ENCODE results near the gene GLB1L3.
"Not testable (repeated sequence)": the region's sequence is repeated elsewhere in the genome, so short reads cannot be mapped to it uniquely, and the experiment has no call there.

Gene GLB1L3

GRCh38 chr11:134275188-134275533 lies 1.0 kb upstream of the GLB1L3 start:
- DNase-seq (ENCODE audit: low read depth in 2 of 3, low spot score in 2 of 3): no peak

DNA sequence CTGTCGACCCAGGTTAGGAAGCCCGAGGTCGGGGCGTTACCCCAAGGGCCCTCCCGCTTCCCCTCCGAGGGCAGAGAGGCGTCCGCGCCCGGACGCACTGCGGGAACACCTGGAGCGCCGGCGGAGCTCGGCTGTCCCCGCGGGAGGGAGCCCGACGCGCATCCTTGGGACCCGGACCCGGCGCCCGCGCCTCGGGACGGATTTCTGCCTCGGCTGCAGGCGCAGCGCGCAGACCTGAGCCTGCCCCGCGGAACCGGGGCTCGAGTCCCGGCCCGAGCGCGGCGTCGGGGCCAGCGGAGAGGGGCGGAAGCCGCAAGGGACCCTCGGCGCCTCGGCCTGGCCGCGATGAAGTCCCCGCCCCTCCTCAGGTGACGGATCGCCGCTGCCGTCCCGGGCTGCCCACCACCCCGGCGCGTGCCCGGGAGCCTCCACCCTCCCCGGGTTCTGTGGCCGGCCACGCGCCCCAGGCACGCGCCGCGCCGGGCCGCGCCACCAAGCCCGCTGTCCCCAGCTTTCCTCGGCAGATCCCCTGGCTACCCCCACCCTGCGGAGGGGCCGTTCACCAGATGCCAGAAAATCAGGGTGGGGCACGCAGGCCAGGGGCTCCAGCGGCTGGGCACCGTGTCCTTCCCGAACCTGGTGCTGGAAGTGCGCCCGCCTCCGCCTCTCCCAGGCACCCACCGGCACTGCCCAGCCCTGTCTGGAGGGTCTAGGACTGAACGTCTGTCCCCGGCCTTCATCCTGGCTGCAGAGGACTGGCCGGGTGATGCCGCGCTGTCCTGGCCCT lies 410 bp downstream of the GLB1L3 start:
- no peak for DNase-seq (ENCODE audit: low read depth in 2 of 3, low spot score in 2 of 3)

DNA sequence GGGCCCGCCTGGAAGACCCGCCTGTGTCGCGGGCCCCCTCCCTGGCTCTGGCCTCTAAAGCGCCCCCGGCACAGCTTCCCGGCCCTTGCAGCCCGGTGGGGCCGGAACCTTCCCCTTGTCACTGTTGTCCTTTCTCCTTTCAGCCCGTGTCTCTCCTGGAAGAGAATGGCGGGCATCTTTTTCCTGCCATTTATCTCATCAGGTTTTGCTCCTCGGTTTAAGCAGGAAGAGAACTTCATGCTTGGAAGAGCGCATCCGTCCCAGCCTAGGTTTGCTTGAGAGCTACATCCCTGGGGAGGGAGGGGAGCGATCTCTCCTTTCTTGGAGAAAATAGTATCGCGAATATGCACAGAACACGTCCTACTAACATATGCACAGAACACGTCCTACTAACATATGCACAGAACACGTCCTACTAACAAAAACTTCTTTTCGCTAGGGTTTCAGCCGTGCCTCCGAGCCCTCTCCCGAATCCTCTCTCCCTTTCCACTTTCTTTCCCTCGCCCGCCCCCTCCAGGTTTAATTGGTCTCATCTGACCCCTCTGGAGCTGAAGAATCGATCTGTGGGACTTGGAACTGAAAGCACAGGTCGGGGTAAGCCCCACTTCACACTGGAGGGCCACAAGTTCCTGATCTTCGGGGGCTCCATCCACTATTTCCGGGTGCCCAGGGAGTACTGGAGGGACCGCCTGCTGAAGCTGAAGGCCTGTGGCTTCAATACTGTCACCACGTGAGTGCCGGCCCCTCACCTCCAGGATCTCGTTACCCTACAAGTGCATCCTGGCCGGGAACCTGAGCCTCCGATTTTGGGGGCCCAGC lies 1.2 kb downstream of the GLB1L3 start:
- DNase-seq (ENCODE audit: low read depth in 2 of 3, low spot score in 2 of 3): no peak

DNA sequence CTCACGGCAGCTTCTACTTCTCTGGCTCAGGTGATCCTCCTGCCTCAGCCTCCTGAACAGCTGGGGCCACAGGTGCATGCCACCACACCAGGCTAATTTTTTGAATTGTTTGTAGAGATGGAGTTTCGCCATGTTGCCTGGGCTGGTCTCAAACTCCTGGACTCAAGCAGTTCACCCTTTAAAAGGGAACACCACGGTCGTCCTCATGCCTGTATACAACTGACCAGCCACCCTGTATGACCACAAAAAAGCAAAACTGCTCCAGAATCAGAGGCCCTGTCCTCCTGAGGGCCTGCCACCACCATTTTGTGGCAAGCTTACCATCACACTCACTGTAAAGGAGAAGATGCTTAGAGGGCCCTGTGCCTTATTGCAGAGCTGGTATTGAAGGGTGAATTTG lies 2.2 kb downstream of the GLB1L3 start:
- DNase-seq (ENCODE audit: low read depth in 2 of 3, low spot score in 2 of 3): no peak

- not testable (repeated sequence) for DNase-seq (ENCODE audit: low read depth in 2 of 3, low spot score in 2 of 3)
Measured at GRCh38 chr11:134281635-134282034, 5.5 kb downstream of the GLB1L3 start.

- no peak for DNase-seq (ENCODE audit: low read depth in 2 of 3, low spot score in 2 of 3)
Measured at GRCh38 chr11:134282121-134283045, 6.2 kb downstream of the GLB1L3 start.

DNA sequence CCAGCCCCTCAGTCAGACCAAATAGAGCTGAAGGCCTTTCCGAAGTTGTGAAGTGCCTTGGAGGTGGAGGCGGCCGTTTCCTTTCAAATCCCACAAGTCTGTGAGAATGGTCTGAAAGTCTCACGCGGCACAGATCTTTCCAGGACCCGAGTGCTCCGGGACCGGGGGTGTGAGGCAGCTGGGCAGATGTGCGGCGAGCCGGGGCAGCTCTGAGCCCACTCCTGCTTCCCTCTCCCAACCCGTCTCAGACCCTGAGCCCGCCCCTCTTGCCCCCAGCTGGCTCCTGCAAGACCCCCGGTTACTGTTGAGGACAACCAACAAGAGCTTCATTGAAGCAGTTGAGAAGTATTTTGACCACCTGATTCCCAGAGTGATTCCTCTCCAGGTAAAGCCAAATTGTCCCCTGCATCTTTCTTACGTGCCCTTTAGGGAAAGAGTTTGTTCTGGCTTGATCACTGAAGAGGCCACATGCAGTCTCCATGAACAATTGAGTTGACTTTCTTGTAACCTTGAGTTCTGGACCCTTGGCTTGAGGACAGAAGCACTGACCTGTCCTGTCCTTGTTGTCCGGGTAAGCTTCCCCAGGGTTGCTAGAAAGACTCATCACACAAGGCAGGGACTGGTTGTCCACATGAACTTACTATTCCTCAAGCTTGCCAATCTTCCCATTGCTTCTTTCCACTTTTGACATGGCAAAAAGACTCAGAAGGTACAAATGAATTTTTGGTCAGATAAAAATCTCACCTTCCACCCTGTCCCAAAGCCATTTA lies 7.5 kb downstream of the GLB1L3 start:
- no peak for DNase-seq (ENCODE audit: low read depth in 2 of 3, low spot score in 2 of 3)

- DNase-seq (ENCODE audit: low read depth in 2 of 3, low spot score in 2 of 3): not testable (repeated sequence)
Measured at GRCh38 chr11:134284349-134284748, 8.2 kb downstream of the GLB1L3 start.

- DNase-seq (ENCODE audit: low read depth in 2 of 3, low spot score in 2 of 3): no peak
Measured at GRCh38 chr11:134287561-134287960, 11.4 kb downstream of the GLB1L3 start.

DNA sequence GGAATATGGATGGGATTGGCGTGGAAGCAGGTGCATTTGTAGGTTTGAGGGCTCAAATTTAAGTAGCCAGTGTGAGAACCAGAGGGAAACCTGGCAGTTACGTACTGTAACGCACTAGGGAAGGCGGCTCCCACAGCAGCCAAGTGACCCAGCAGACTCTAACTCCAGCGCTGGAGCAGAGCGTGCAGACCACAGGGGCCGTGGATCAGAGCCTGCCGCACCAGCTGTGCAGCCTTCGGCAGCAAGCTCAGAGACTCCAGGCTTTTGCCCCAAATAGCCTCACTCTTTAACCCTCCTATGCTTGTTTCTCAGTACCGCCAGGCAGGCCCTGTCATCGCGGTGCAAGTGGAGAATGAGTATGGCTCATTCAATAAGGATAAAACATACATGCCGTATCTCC lies 12.3 kb downstream of the GLB1L3 start:
- no peak for DNase-seq (ENCODE audit: low read depth in 2 of 3, low spot score in 2 of 3)

DNA sequence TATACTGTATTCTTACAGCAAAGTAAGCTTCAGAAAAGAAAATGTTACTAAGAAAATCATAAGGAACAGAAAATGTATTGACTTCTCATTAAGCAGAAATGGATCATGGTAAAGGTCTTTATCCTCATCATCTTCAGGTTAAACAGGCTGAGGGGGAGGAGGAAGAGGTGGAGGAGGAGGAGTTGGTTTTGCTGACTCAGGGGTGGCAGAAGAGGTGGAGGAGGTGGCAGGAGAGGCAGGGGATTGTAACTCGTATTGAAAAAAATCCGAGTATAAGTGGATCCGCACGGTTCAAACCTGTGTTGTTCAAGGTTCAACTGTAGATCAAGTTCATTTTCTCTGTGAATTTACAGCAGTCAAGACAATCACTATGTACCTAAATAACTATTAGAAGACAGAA lies 13.0 kb downstream of the GLB1L3 start:
- no peak for DNase-seq (ENCODE audit: low read depth in 2 of 3, low spot score in 2 of 3)

- DNase-seq (ENCODE audit: low read depth in 2 of 3, low spot score in 2 of 3): no peak
Measured at GRCh38 chr11:134289789-134290188, 13.6 kb downstream of the GLB1L3 start.

GRCh38 chr11:134290646-134291045 lies 14.5 kb downstream of the GLB1L3 start:
- no peak for DNase-seq (ENCODE audit: low read depth in 2 of 3, low spot score in 2 of 3)

DNA sequence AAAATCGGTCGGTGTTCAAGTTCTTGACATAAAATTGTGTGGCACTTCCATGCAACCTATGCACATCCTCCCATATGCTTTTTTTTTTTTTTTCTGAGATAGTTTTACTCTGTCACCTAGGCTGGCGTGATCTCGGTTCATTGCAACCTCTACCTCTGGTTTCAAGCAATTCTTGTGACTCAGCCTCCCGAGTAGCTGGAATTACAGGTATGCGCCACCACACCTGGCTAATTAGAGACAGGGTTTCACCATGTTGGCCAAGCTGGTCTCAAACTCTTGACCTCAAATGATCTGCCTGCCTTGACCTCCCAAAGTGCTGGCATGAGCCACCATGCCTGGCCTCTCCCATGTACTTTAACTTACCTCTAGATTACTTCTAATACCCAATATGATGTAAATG lies 15.0 kb downstream of the GLB1L3 start:
- no peak for DNase-seq (ENCODE audit: low read depth in 2 of 3, low spot score in 2 of 3)

- no peak for DNase-seq (ENCODE audit: low read depth in 2 of 3, low spot score in 2 of 3)
Measured at GRCh38 chr11:134292661-134293060, 16.5 kb downstream of the GLB1L3 start.

DNA sequence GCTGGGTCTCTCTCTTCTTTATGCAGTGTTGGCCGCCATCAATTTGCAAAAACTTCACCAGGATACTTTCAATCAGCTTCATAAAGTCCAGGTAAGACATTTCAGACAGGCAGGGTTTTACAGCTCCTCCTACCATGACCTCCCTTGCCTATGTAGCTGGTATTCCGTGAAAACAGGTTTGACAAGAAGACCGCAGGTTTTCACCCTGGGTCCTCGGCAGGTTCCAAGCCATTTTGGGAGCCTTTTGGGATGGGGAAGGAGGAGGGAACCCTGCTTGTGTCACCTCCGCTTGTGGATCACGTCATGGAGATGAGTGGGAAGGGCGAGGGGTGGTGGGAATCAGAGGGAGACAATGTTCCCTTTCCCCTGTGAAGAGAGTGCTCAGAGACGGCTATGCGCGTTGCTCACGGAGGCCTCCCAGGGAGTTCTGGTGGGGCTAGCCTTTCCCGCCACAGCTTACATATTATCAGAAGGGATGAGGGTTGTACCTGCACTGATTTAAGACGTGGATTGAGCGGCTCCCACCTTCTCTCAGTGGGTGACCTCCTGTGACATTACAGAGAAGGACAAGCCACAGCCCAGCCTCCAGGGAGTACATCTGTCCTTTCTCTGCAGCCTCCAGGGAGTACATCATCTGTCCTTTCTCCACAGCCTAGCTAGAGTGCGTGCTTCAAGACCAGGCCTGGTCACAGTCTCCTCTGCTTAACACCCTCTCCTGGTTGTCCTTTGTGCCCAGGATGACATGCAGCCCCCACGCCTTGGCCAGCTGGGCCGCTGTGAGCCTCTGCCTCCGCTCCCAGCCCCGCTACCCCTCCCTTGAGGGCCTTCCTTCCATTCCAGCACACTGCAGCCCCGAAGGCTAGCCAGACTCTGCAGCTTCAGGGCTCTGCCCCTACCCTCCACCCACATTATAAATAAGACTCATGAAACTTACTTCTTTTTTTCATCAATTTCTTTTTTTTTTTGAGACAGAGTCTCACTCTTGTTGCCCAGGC lies 17.2 kb downstream of the GLB1L3 start:
- DNase-seq (ENCODE audit: low read depth in 2 of 3, low spot score in 2 of 3): no peak

DNA sequence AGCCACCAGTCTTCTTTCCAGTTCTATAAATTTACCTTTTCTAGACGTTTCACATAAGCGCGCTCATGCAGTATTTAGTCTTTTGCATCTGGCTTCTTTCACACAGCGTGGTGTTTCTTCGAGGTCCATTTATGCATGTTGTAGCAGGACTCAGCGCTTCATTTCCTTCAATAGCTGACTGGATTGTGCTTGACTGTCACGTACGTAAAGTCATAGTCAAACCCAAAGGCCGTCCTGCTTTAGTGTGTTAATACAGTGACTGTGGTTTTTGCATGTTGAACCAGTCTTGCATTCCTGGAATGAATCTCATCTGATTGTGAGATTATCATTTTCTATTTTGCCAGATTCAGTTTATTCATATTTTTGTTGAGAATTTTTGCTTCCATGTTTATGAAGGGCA lies 18.5 kb downstream of the GLB1L3 start:
- no peak for DNase-seq (ENCODE audit: low read depth in 2 of 3, low spot score in 2 of 3)

GRCh38 chr11:134312223-134312622 lies 36.0 kb downstream of the GLB1L3 start:
- no peak for DNase-seq (ENCODE audit: low read depth in 2 of 3, low spot score in 2 of 3)

GRCh38 chr11:134312807-134313206 lies 36.6 kb downstream of the GLB1L3 start:
- no peak for DNase-seq (ENCODE audit: low read depth in 2 of 3, low spot score in 2 of 3)

DNA sequence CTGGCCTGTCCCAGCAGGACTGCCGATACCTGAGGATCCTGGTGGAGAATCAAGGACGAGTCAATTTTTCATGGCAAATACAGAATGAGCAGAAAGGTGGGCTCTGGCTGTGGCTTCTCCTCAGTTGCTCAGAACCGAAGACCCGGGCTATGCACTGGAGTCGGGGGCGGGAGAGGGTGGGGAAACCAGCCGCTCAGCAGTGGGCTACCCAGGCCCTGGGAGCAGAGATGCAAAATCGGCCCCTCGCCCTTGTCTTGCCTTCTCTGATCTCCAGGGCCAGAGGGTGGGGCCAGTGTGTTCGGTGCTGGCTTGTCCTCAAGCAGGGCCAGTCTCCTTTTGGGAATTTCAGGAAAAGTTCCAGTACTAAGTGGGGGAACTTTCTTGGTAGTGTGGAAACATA lies 37.2 kb downstream of the GLB1L3 start:
- DNase-seq (ENCODE audit: low read depth in 2 of 3, low spot score in 2 of 3): no peak
